K562 (cell line): ENCODE data around the gene DRC1. TPM values are rescaled to one million over a fixed set of nuclear protein-coding genes. Genes with fewer than 3 reads are reported as not detected.
A peak's percentile ranks its signal among the peaks of the same experiment; 100 is the strongest.

Experiments
- CGGBP1 ChIP-seq: fragments of 250-450 bp; sonication (Bioruptor Pico); IDR thresholded peaks from 2 replicates; pipeline ENCODE4 v1.9.0; 2021; ENCODE audit warnings: mild to moderate bottlenecking
- CHD2 ChIP-seq: IDR thresholded peaks from 2 replicates; pipeline ENCODE4 v1.6.1; 2011; ENCODE audit warnings: low read depth, low read length
- CUX1 ChIP-seq: fragments of 200-800 bp; sonication (Bioruptor generic); IDR thresholded peaks from 2 replicates; pipeline ENCODE4 v1.6.1; 2016; ENCODE audit warnings: missing genetic modification characterization, missing compliant biosample characterization
- ELF4 ChIP-seq: fragments of 450-650 bp; formaldehyde crosslinking; IDR thresholded peaks from 2 replicates; pipeline ENCODE4 v1.4.0; 2022; ENCODE audit warnings: missing genetic modification characterization
- HMGXB4 ChIP-seq: sonication (generic); formaldehyde crosslinking; IDR thresholded peaks from 2 replicates; pipeline ENCODE4 v1.8.1; 2023; ENCODE audit warnings: mild to moderate bottlenecking, missing genetic modification reagents
- HNRNPL ChIP-seq: fragments of 200-400 bp; formaldehyde crosslinking; IDR thresholded peaks from 2 replicates; pipeline ENCODE4 v1.6.1; 2017; ENCODE audit warnings: low read depth, mild to moderate bottlenecking, low read length
- KDM4B ChIP-seq, 2 experiments: fragments of 450-650 bp in 1 of 2; sonication (generic) in 1 of 2; IDR thresholded peaks; 2 replicates each; pipeline ENCODE4 v1.6.1; 2016 to 2017; ENCODE audit warnings: borderline replicate concordance in 2 of 2, antibody characterized with exemption in 1 of 2, low read depth in 1 of 2, mild to moderate bottlenecking in 1 of 2
- MYNN ChIP-seq, 2 experiments: sonication (generic); formaldehyde crosslinking in 1 of 2; IDR thresholded peaks; 2 replicates each; pipeline versions ENCODE4 v1.5.0 to v1.6.1; 2016 to 2020; ENCODE audit warnings: antibody characterized with exemption in 1 of 2, missing genetic modification reagents in 1 of 2
- NFE2 ChIP-seq: IDR thresholded peaks from 2 replicates; pipeline ENCODE4 v1.6.1; 2014; ENCODE audit warnings: antibody characterized with exemption, low read depth
- PHTF2 ChIP-seq: fragments of 250-450 bp; sonication (Bioruptor Pico); IDR thresholded peaks from 2 replicates; pipeline ENCODE4 v1.5.0; 2021; ENCODE audit warnings: mild to moderate bottlenecking
- RBBP5 ChIP-seq: fragments of 200-600 bp; sonication (generic); IDR thresholded peaks from 2 replicates; pipeline ENCODE4 v1.6.1; 2012; ENCODE audit warnings: borderline replicate concordance, mild to moderate bottlenecking, low read length, control low read depth, inconsistent platforms; ENCODE audit not compliant: insufficient read depth, poor library complexity, severe bottlenecking
- RERE ChIP-seq: sonication (generic); formaldehyde crosslinking; IDR thresholded peaks from 2 replicates; pipeline ENCODE4 v1.8.0; 2023; ENCODE audit warnings: missing genetic modification reagents, mild to moderate bottlenecking, borderline replicate concordance
- ZNF695 ChIP-seq: fragments of 450-650 bp; formaldehyde crosslinking; IDR thresholded peaks from 2 replicates; pipeline ENCODE4 v1.4.0; 2020; ENCODE audit warnings: mild to moderate bottlenecking, moderate library complexity
- polyA plus RNA-seq, 8 experiments: library from polyadenylated mRNA; depleted of rRNA in 4 of 8; stranded (reverse) in 5 of 8; unstranded in 3 of 8; fragments of >200 nt; fragmentation: Nextera tagmentation in 2 of 8; fragmentation: Illumina TruSeq in 1 of 8; extraction: Ambion mirVana in 2 of 8; extraction: Trizol in 1 of 8; gene quantifications; 2 replicates each; pipeline versions ENCODE4 v1.2.1 to v1.2.3, GENCODE V29; 2011 to 2014; ENCODE audit warnings: inconsistent platforms in 1 of 8, missing spikeins in 1 of 8
- total RNA-seq, 7 experiments: library from RNA; depleted of rRNA in 6 of 7; stranded (reverse); fragments of >200 nt in 6 of 7; fragmentation: Illumina TruSeq in 2 of 7; extraction: Trizol in 2 of 7; gene quantifications; 2 replicates each; pipeline versions ENCODE4 v1.2.1 to v1.2.3, GENCODE V29; 2011 to 2021; ENCODE audit warnings: low replicate concordance in 1 of 7

The DRC1 gene
- total and polyA plus RNA-seq, 9 of the 15 experiments (the other 6 are each of a cell fraction or from before 2014, with no cell fraction given): 0.07 to 0.10 TPM; not detected in 7

GRCh38 chr2:26355038-26355995 lies 46.4 kb upstream of the DRC1 start (continued):
- no peak for TF ChIP-seq RBBP5
- TF ChIP-seq CHD2: no peak
- TF ChIP-seq HNRNPL: no peak
- peak; percentile 98 for TF ChIP-seq NFE2
- TF ChIP-seq MYNN (IDR thresholded peaks at IDR 0.05): no peak
- TF ChIP-seq MYNN (CRISPR knock-in tag; IDR thresholded peaks at IDR 0.05): no peak
- no peak for TF ChIP-seq RERE (CRISPR knock-in tag)
- TF ChIP-seq ZNF695 (CRISPR knock-in tag): no peak
- TF ChIP-seq HMGXB4 (CRISPR knock-in tag): no peak
- no peak for TF ChIP-seq CGGBP1 (CRISPR knock-in tag)
- TF ChIP-seq KDM4B (IDR thresholded peaks at IDR 0.05; ENCODE audit: borderline replicate concordance in 2 of 2, low read depth in 1 of 2): no peak
- TF ChIP-seq CUX1 (CRISPR knock-in tag): no peak
- TF ChIP-seq PHTF2 (CRISPR knock-in tag): no peak
- TF ChIP-seq ELF4 (CRISPR knock-in tag): 0 out of 2 replicates have a peak, but pooled peaks have one; percentile 39
